HG03460 (cell line): Measurements from ENCODE around the gene RCAN2.
"Not testable (repeated sequence)": the region's sequence is repeated elsewhere in the genome, so short reads cannot be mapped to it uniquely, and the experiment has no call there.

Experiments used
- ATAC-seq: cut with Tn5 transposase; IDR thresholded peaks from one replicate; pipeline ENCODE4 v1.9.1; 2021; ENCODE audit not compliant: unreplicated experiment

RCAN2 gene

GRCh38 chr6:46390153-46390876, 100.9 kb downstream of the RCAN2 start:
- ATAC-seq, result no peak

GRCh38 chr6:46387728-46388127, 103.5 kb downstream of the RCAN2 start:
- ATAC-seq, result not testable (repeated sequence)

DNA sequence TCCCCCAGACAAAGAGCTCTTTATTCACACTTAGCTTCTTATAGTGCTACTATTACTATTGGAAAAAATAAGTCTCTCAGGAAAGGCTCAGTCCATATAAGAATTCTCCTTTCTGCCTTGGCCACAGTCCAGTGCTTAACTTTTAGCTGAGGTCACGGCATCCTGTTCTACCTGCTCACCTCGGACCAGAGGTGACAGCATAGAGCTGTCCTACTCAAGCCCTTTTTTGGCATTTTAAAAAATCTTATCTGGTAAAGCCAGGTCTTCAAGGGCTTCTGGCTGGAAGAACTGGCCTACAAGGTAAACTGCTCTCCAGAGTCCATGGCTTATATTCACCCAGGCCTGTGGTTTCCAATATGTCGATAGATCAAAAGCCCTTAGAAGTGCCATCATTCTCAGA, 109.7 kb downstream of the RCAN2 start:
- ATAC-seq, result no peak

- ATAC-seq, result no peak
Observed at GRCh38 chr6:46381057-46381456, 110.2 kb downstream of the RCAN2 start.

DNA sequence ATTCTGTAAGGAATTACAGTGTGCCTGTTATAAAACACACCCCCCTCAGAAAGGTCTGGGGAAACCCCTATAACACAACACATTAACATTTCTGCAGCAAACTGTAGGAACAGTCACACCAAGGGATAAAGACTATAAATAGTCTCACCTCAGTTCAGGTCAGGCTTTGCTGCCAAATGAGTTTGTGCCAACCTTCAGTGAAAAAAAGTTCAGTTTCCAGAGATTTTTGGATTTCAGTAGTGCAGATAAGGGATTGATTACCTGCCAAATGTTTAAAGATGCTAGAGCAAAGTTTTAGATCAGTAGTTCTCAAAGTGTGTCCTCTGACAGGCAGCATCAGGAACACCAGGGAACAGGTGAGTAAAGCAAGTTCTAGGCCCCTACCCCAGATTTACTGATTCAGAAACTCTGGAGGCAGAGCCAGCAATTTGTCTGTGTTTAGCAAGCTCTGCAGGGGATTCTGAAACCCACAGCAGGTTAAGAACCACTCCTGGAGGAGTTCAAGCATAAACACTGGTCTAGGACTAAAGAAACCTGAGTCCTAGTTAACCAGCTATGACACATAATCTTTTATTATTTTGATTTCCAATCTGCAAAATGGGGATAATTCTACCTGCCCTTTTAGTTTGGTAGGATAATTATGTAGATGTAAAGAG, 111.0 kb downstream of the RCAN2 start:
- no peak for ATAC-seq

- no peak for ATAC-seq
Observed at GRCh38 chr6:46378882-46379416, 112.3 kb downstream of the RCAN2 start.

- no peak for ATAC-seq
Observed at GRCh38 chr6:46378161-46378881, 112.9 kb downstream of the RCAN2 start.

GRCh38 chr6:46377209-46377608, 114.0 kb downstream of the RCAN2 start:
- ATAC-seq, result no peak

DNA sequence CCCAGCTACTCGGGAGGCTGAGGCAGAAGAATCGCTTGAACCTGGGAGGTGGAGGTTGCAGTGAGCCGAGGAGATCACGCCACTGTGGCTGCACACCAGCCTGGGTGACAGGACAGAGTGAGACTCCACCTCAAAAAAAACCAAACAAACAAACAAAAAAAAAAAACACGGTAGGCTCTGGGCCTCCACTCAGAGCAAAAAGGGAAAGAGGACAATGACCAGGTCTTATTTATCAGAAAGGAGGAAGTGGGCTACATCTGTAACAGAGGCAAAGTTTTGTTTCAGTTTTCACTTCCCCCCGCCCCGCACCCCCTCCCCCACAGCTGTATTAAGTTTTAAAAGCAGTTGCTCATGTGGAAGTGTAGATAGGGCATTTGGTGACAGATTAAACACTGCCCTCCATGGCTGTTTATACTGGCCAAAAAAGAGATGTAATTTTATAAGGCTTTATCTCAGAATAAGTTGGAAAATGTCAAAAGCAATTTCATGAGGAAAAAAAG, 114.6 kb downstream of the RCAN2 start:
- ATAC-seq, result peak; percentile 89

GRCh38 chr6:46370622-46371021, 120.6 kb downstream of the RCAN2 start:
- ATAC-seq, result no peak

DNA sequence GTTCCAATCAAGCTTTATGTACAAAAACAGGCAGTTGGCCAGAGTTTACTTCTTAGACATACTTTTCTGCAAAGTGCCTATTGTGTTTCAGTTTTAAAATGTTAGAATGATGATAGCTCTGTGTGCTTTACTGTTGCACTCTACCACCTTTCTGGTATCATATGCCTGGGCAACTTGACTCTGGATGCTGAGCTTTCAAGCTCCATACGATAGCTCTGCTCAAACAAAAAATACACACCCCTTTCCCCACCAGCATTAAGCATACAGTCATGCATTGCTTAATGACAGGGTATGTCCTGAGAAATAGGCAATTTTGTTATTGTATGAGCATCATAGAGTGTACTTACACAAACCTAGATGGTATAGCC, 123.1 kb downstream of the RCAN2 start:
- ATAC-seq, result no peak

DNA sequence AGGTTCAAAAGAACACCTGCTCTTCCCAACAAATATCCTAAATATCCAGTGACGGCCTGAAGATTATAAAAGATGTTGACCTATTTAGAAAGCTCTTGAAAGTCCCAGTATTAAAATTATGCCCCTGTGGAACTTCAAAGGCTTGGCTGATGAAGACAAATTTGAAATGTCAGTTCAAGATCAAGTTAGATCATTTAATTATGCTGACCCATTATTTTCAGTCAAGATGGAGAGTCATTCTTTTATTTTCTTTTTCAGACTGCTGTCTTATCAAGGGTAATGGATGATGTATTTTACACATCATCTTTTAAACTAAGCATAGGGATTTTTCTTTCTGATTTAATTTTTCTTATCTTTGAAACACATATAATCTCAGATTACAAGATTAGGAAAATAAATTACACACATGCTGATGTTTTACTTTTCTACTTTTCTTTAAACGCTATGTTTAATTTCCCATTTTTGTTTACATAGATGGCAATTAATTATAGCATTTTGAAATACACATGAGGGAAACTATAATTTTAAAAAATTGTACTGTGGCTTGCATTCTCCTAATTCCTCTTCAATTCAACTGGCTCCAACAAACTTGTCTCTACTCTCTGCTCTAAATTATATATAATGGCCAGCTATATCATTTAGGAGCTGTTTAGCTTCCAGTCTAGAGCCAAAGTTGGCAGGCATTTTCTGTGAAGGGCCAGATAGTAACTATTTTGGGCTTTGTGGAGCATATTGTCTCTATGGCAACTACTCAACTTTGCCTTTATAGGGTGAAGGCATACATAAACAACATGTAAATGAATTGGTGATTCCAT, 123.7 kb downstream of the RCAN2 start:
- no peak for ATAC-seq

DNA sequence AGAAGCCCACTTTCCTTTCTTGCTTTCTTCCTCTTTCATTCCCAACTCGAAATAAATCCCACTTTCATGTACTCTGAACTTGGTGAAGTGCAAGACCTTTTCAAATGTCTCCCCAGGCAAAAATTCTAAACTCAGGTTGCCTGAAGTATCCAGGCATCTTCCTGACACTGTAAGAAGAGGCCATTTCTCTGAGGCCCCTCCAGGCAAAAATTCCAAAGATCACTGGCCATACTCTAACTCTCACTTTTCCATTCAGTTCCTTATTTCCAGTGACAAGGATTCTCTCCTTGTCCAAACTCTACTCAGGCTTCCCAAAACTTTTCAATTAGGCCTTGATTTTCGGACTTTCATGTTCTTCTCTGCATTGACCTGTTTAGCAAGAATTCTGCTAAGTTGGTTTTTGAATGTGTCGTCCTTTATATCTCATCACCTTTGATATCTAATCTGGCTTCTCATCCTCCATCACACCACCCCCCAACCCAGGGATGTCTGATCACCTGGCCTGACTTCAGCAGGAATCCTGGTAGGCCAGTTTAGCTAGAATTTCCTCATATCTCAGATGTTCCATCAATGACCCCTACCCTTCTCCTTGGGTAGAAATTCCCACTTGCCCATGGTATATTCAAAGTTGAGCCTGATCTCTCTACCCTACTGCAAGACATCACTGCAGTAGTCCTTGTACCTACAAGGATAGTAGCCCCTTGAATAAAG, 124.9 kb downstream of the RCAN2 start:
- ATAC-seq, result no peak

DNA sequence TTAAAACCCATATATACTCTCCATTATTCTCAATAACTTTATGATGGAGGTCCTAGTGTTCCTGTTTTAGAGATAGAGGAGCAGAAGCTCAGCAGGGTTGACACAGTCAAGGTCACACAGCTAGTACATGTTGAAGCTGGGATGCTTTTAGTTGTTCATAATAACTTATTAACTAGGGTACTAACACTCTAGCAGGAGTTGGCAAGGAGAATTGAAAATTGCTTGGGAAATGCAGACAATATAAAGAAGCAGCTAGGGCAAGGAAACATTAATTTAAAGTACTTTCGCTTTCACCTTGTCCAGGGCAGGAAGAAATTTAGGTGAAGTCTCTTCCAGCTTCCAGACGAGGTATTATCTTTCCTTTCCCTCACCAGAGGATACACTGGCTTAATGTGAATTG, 133.7 kb downstream of the RCAN2 start:
- no peak for ATAC-seq

GRCh38 chr6:46356543-46356942, 134.7 kb downstream of the RCAN2 start:
- no peak for ATAC-seq

DNA sequence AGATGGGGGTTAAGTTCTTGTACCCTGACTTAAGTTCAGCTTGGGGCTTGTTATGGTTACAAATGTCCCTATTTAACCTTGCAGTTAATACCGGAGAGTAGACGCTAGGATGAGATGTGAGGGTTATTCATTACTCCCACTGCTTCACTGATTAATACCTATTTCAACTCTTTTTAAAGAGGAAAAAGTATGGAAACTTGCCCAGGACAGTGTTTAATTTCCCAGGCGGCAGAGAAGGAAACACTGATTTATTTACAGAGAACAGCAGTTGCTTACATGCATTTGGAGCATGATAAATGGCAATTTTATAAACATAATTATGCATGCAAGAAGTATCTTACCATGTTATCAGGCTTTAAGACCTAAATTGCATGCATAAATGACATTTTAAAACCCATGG, 137.7 kb downstream of the RCAN2 start:
- ATAC-seq, result no peak

- ATAC-seq, result no peak
Observed at GRCh38 chr6:46352541-46353268, 138.5 kb downstream of the RCAN2 start.

GRCh38 chr6:46350714-46351113, 140.5 kb downstream of the RCAN2 start:
- no peak for ATAC-seq

DNA sequence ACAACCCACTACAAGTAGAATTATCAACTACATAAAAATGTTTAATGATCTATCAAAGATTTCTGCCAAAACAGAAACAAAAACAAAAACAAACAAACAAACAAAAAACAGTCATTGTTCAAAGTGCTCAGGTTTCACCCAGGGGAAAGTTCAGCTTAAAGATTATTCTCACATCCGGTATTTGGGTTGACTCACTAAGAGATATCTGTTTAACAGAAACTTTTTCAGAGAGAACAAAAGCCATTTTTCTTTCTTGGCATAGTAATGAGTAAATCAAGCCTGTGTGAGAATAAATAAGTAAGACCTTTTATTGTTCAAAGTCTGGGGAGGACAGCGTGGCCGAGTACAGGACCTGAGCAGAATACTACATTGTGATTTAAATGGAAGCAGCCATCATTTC, 143.6 kb downstream of the RCAN2 start:
- ATAC-seq, result no peak

- no peak for ATAC-seq
Observed at GRCh38 chr6:46340246-46340645, 151.0 kb downstream of the RCAN2 start.
